ENCODE results near the gene S100PBP. TPM values are rescaled to one million over a fixed set of nuclear protein-coding genes. Genes with fewer than 3 reads are reported as not detected.
"Not testable (repeated sequence)": the region's sequence is repeated elsewhere in the genome, so short reads cannot be mapped to it uniquely, and the experiment has no call there.

The S100PBP gene
- total RNA-seq, 2 donors from 2014 or later, result 15.6 to 27.0 TPM

GRCh38 chr1:32798191-32798590 lies 19.3 kb upstream of the S100PBP start:
- peaks cover 0 to under 1% of the 10 kb centered on the region in 2 donors for H3K36me3 ChIP-seq (replicated peaks in 1 of 2; ENCODE audit: insufficient read depth in 1 of 2, low read depth in 2 of 2)
- no peak for DNase-seq
- H3K27me3 ChIP-seq, result no peaks in the 10 kb centered on the region
- intact Hi-C loops (cut with DNase I), result no loop called here
- no peak for ATAC-seq
- TF ChIP-seq CTCF (IDR thresholded peaks at IDR 0.05), result no peak
- TF ChIP-seq POLR2A (IDR thresholded peaks at IDR 0.05), result no peak
- H3K27ac ChIP-seq, result no peak overlapping the region
- no peaks in the 10 kb centered on the region for H3K9me3 ChIP-seq
- H3K4me3 ChIP-seq, result no peak overlapping the region
- 90 to 97% methylated on average over 4 of the region's 4 CpGs for WGBS, 2 donors
- no peaks in the 10 kb centered on the region for H3K4me1 ChIP-seq

- Histone ChIP-seq H3K4me3 (no peak overlapping the region), H3K4me1 (no peaks in the 10 kb centered on the region), H3K9me3 (no peaks in the 10 kb centered on the region), H3K27me3 (no peaks in the 10 kb centered on the region), H3K36me3 (replicated peaks in 1 of 2; ENCODE audit: insufficient read depth in 1 of 2, low read depth in 2 of 2) (peaks cover 0 to 4% of the 10 kb centered on the region in 2 donors), H3K27ac (no peak overlapping the region)
- 77 to 85% methylated on average over 8 of the region's 8 CpGs for WGBS, 2 donors
- intact Hi-C loops (cut with DNase I), result no loop called here
- DNase-seq (no peak), ATAC-seq (no peak)
- TF ChIP-seq POLR2A (IDR thresholded peaks at IDR 0.05) (no peak), CTCF (IDR thresholded peaks at IDR 0.05) (no peak)
Observed at GRCh38 chr1:32798679-32799416, 18.6 kb upstream of the S100PBP start.

DNA sequence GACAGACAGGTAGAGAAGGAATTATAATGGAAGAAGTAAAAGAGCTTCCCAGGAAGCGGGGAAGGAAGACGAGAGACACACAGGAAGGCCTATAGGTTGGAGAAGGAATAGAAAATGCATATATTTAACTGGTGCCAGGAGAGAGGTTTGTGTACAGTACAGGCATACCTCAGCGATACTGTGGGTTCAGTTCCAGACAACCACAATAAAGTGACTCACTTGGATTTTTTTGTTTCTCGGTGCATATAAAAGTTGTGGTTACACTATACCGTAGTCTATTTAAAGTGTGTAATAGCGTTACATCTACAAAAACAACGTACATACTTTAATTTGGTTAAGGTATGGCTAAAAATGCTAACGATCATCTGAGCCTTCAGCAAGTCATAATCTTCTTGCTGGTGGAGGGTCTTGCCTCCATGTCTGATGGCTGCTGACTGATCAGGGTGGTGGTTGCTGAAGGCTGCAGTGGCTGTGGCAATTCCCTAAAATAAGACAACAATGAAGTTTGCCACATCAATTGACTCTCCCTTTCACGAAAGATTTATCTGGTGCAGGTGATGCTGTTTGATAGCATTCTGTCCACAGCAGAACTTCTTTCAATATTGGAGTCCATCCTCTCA lies 16.2 kb upstream of the S100PBP start:
- Histone ChIP-seq H3K4me1 (no peaks in the 10 kb centered on the region), H3K9me3 (no peaks in the 10 kb centered on the region), H3K27ac (no peak overlapping the region), H3K4me3 (no peak overlapping the region), H3K36me3 (replicated peaks in 1 of 2; ENCODE audit: insufficient read depth in 1 of 2, low read depth in 2 of 2) (peaks cover 0 to 12% of the 10 kb centered on the region in 2 donors), H3K27me3 (no peaks in the 10 kb centered on the region)
- TF ChIP-seq CTCF (IDR thresholded peaks at IDR 0.05) (no peak), POLR2A (IDR thresholded peaks at IDR 0.05) (no peak)
- no peak for DNase-seq
- 81 to 89% methylated on average over 9 of the region's 9 CpGs for WGBS, 2 donors
- ATAC-seq, result no peak
- intact Hi-C loops (cut with DNase I), result no loop called here

DNA sequence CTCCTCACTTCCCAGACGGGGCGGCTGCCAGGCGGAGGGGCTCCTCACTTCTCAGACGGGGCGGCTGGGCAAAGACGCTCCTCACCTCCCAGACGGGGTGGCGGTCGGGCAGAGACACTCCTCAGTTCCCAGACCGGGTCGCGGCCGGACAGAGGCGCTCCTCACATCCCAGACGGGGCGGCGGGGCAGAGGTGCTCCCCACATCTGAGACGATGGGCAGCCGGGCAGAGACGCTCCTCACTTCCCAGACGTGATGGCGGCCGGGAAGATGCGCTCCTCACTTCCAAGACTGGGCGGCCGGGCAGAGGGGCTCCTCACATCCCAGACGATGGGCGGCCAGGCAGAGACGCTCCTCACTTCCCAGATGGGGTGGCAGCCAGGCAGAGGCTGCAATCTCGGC lies 13.0 kb upstream of the S100PBP start:
- DNase-seq; H3K4me1 ChIP-seq; H3K27ac ChIP-seq; intact Hi-C loops (cut with DNase I); H3K9me3 ChIP-seq; ATAC-seq; H3K4me3 ChIP-seq; H3K27me3 ChIP-seq: not testable (repeated sequence)
- WGBS, 2 donors, result 90 to 93% methylated on average over 8 to 14 of the region's 30 CpGs
- H3K36me3 ChIP-seq (replicated peaks in 1 of 2; ENCODE audit: insufficient read depth in 1 of 2, low read depth in 2 of 2), result peaks cover 0 to 17% of the 10 kb centered on the region in 2 donors

DNA sequence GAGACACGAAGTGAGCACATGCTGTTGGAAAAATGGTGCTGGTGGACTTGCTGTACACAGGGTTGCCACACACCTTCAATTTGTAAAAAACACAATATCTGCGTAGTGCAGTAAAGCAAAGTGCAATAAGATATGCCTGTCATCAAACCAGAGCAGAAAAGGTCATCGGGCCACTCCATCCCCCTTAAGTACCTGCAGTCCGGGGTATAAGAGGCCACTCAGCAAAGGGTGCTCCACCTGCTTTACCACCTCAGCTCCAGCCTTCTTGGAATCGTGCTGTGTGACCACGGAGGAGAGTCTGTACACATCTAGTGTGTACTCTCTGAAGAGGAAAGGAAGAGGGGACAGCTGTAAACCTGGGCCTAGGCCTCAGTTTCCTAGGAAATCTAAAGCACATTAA lies 11.2 kb upstream of the S100PBP start:
- intact Hi-C loops (cut with DNase I), result no loop called here
- no peak for DNase-seq
- H3K36me3 ChIP-seq (replicated peaks in 1 of 2; ENCODE audit: insufficient read depth in 1 of 2, low read depth in 2 of 2), result peaks cover 0 to 19% of the 10 kb centered on the region in 2 donors
- whole genome bisulfite sequencing, 2 donors, result 73 to 82% methylated on average over 6 of the region's 6 CpGs
- TF ChIP-seq POLR2A (IDR thresholded peaks at IDR 0.05), result no peak
- no peak for TF ChIP-seq CTCF (IDR thresholded peaks at IDR 0.05)
- H3K27me3 ChIP-seq, result no peaks in the 10 kb centered on the region
- ATAC-seq, result no peak
- H3K27ac ChIP-seq, result no peak overlapping the region
- peaks cover 11% of the 10 kb centered on the region for H3K4me1 ChIP-seq
- H3K4me3 ChIP-seq, result no peak overlapping the region
- H3K9me3 ChIP-seq, result no peaks in the 10 kb centered on the region
